Embryonic facial prominence (tissue), 1 donor: ENCODE measurements around the gene GPD1.

Experiments used
- DNase-seq: peaks from one replicate; pipeline ENCODE4 v3.0.0-alpha.2; 2016; ENCODE audit errors: extremely low spot score

GPD1 gene

GRCh38 chr12:50101663-50102062, 2.1 kb upstream of the GPD1 start:
- DNase-seq = no peak

DNA sequence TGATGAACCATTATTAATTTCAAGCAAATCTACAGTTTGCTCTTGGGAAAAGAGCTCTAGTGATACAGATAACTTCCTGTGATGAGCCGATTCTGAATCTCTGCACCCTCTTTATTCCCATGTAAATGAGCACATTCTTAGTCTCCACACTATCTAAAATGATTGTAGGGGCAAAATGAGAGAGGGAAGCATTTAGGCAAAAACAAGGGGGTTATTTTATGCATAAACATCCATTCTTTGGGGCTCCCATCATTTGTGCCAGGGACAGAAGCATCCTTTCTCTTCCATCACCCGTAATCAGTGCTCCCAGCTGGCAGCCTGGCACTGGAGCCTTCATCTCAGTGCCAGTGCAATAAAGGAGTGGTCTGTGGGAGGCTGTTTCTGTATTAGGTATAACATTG, 1.7 kb upstream of the GPD1 start:
- DNase-seq = no peak

DNA sequence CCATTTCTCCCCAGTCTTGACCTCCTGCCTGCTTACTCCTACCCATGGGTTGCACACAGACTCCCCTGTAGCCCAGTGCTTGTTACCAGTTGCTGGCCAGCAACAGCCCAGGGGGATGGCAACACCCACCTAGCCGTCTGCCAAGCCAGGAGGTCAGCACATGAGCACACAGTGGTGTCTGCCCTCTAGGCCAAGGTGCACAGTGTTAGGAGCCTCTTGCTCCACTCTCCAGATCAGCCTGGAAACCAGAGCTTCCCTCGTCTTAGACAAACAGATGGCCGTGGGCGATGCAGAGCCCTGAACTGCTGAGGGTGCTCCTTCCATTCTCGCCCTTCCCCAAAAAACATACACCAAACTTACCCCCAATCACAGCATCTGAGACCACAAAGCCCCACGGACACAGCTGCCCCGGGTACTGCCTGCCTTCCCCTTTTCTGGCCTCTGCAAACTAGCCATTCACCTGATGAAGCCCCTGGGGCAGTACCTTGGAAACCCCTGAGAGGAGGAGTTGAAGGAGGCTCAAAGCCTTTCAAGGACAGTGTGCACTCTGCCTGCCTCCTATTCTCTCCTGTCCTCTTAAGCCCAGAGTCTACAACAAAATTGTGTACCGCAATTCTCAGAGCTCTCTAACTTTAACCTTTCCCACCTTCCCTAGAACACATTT, 1.0 kb upstream of the GPD1 start:
- DNase-seq = no peak

DNA sequence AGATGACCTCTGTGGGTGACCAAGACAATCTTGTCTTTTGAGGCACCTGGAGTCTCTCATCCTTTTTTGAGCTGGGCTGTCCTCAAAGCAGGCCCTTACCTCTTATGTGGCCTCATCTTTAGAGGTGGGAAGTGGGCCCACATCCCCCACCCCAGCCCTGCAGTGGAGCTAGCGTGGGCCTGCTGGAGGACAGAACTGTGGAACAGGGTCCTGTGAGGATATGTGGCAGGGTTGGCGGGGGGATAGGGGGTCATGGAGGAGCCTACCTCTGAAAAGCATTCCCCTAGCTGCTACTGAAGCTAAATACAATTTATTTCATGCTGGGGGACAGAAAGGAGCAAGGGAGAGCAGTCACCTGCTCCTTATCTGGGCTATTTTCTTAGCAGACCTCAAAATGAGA, 457 bp upstream of the GPD1 start:
- DNase-seq = no peak

GRCh38 chr12:50104417-50105366, 884 bp downstream of the GPD1 start:
- DNase-seq = no peak

- no peak for DNase-seq
These were observed 2.2 kb downstream of the GPD1 start for GRCh38 chr12:50105913-50106450.

DNA sequence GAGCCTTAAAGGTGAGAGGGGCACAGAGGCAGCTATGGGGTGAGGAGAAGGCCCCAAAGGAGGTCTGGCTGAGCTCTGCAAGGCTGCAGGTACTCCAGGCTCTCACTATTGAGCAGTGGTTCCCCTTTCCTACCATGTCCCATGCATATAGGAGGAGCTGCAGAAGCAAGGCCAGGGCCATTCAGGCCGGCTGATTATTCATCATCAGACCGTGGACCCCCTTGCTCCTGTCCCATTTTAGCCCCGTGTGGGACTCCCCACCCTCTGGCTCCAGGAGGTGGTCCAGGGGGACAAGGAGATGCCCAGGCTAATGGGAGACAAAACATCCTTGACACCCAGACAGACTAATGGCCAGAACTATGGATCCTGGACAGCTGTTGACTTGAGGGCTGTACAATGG, 3.1 kb downstream of the GPD1 start:
- DNase-seq = no peak

DNA sequence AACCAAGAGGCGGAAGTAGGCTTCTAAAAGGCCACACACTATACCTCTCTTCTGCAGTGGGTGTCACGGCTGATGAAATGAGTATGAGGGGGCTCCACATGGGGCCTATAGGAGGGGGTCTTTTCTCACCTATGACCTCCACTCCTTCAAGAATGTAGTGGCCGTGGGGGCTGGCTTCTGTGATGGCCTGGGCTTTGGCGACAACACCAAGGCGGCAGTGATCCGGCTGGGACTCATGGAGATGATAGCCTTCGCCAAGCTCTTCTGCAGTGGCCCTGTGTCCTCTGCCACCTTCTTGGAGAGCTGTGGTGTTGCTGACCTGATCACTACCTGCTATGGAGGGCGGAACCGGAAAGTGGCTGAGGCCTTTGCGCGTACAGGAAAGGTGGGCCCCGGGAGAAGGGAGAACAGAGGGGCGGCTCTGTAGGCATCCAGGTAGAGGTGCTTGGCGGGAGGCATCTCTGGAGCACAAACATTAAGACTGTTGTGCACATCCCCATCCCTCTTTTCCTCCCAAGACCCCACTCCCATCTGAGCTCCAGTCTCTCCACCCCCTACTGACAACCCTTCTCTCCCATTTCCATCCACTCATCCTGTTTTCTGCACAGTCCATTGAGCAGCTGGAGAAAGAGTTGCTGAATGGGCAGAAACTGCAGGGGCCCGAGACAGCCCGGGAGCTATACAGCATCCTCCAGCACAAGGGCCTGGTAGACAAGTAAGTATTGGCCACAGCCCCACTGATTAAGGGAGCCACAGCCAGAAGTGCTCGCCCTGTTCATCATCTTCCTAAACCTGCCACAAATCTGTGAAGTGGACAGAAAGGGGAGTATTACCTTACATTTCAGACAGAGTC, 3.8 kb downstream of the GPD1 start:
- no peak for DNase-seq

DNA sequence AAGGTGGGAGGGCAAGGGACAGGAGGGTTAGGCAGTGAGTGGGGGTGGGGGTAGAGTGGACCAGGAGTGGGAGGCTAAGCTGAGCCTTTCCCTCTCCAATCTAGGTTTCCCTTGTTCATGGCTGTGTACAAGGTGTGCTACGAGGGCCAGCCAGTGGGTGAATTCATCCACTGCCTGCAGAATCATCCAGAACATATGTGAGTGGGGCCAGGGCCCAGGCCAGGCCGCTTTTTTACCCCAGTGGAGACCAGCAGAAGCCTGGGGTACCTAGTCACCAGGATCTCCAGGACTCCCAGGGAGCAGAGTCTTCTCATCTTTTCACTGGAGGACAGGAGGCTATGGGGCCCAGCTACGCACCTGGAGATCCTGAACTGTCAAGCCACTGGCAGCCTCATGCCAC, 5.5 kb downstream of the GPD1 start:
- DNase-seq = no peak

- DNase-seq = no peak
These were observed 6.4 kb downstream of the GPD1 start for GRCh38 chr12:50110127-50110761.

DNA sequence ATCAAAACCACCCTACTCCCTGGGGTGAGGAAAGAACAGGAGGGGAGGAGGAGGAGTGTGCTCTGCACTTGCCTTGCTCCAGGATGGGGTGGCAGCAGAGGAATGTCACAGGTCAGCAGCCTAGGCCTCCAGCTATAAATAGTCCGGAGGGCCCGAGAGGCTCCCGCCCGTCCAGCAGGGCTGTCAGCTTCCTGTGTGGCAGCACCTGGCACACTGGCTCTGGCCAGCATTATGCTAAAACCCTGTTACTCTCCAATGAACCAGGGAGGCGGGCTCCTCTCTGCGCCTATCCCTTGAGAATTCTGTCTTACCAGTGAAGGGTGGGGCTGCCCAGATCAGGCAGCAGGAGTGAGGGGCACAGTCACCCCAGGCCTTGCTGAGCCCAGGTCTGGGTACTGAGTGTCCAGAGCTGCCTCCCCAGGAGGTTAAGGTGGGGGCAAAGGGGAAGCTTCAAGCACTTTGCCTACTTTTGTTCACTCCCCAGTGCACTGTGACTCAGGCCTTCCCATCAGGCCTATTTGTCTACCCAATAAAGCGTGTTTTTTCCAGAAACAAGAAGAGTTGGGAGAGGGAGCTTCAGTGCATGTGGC, 7.0 kb downstream of the GPD1 start:
- DNase-seq = no peak

DNA sequence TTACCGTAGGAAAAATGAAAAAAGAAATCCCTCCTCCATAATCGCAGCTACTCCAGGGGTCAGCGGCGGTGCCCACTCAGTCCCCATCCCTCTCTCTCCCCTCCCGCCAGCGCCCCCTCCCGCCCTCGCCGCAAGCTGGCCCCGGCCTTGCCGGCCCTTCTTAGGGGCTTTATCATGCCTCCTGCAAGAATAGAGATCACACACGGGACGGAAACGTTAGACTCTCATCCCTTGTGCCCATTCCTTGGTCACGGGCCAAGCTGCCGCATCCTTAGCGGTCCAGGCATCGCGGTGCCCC, 7.5 kb downstream of the GPD1 start:
- no peak for DNase-seq

- peak; percentile 99 for DNase-seq
These were observed 8.1 kb downstream of the GPD1 start, which contains the start of gene COX14 for GRCh38 chr12:50111693-50112455. TSS of gene COX14 (plus strand) at chr12:50112236. CDS start at chr12:50120044, 7,808 bp downstream.

- DNase-seq = no peak
These were observed 8.8 kb downstream of the GPD1 start for GRCh38 chr12:50112456-50113218.

GRCh38 chr12:50117057-50117622, 13.3 kb downstream of the GPD1 start:
- no peak for DNase-seq

GRCh38 chr12:50119387-50119786, 15.6 kb downstream of the GPD1 start:
- DNase-seq = no peak

DNA sequence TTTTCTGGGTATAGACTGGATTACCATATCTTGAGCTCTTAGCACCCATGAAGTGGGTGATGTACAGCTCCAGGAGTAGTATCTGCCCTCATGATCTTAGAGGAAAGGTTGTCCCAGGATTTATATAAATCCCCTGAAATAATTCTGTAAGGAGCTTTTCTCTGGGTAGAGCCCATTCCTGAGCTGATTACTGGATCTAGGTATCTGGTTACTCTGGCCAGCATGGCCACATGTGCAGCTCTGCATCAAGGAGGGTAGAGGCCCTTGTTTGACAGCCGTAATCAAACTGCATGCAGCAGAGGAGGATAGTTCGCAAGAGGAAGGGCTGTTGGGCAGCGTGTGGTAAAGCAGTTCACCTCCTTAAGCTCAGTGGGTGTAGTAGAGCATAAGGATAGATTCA, 16.7 kb downstream of the GPD1 start:
- DNase-seq = no peak

- no peak for DNase-seq
These were observed 17.1 kb downstream of the GPD1 start for GRCh38 chr12:50120953-50121352.

DNA sequence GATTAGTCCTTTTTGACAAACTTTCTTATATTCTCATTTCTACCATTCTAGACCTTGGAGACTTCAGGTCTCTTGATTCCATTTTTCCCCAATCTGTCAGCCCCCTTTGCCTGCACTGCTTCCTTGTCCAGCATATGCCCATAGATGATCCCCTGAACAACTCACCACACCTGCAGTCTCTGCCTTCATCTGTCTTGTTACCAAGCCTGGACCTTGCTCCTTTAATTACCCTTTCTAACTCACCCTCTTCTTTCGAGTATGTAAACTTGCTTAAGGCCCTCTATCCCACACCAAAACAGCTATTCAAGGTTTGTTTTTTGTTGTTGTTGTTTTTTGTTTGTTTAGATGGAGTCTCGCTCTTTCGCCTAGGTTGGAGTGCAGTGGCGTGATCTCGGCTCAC, 17.8 kb downstream of the GPD1 start:
- DNase-seq = no peak
